GM19395 (cell line): ENCODE data around the gene VAX1.
"Not testable (repeated sequence)": the region's sequence is repeated elsewhere in the genome, so short reads cannot be mapped to it uniquely, and the experiment has no call there.

Source experiments
- ATAC-seq: cut with Tn5 transposase; IDR thresholded peaks from one replicate; pipeline ENCODE4 v1.9.1; 2021; ENCODE audit warnings: mild to moderate bottlenecking, moderate library complexity; ENCODE audit not compliant: unreplicated experiment

VAX1 gene

DNA sequence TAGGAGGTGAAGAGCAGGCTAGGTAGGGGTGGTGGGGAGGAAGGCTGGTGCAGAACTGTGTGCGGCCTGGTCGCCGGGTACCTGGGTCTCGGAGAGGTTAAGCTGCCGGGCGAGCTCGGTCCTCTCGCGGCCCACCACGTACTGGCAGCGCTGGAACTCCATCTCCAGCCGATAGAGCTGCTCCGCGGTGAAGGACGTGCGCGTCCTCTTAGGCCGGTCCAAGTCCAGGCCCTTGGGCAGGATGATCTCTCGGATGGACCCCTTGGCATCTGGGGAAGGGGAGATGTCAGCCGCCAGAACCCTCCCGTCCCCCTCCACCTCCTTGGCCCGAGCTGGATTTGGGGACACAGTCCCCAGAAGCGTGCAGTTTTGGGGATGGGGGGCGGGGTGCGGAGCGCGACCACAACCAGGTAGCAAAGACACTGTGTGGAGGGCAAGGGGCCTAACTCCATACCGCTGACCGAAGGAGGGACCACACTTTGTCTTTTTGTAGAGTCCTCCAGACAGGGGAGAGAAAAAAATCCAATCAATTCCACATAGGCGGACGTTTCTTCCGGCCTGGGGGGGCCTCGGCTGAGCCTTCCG, 1.6 kb downstream of the VAX1 start:
- no peak for ATAC-seq

DNA sequence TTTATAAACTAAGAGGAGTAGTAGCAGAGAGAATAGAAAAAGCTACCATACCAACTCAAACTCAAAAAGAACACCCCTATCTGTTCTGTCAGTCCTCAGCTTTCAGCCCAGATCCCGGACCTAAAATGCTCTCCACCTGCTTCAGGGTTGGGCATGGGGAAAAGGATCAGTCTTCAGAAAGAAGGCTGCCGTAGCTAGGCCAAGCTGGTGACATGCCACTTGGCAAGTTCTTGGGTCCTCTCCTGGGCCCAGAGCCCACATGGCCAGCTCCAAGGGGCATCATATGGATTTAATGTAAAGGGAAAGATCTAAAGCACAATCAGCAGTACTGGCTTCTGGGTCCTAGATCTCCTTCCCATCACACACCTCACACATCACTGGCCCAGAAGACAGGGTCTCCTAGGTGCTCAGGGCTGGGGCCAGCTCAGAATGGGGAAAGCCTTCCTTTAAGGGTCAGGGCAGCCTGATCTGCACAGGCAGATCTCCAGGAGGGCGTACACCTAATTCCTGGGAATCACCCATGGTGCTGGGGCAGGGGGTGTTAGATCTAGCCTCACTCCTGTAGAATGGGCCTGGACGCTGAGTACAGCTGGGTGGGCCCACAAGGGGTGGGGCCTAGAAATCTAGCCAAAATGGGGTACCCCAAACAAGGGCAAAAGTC, 2.5 kb downstream of the VAX1 start:
- ATAC-seq: no peak

DNA sequence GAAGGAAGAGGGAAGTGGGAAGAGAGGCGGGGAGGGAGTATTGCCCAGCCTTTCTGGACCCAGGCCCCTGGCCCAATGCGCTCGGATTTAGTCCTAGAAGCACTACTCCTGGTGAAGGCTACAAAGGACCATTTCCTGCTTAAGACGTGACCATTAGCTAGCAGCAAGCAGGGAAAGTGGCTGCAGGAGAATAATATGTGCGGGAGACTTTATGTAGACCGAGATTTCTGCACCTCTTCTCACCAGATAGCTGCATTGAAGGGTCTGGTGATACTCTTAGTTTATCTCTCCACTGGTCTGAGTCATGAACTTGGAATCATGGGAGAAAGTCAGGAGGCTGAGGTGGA, 3.1 kb downstream of the VAX1 start:
- no peak for ATAC-seq

DNA sequence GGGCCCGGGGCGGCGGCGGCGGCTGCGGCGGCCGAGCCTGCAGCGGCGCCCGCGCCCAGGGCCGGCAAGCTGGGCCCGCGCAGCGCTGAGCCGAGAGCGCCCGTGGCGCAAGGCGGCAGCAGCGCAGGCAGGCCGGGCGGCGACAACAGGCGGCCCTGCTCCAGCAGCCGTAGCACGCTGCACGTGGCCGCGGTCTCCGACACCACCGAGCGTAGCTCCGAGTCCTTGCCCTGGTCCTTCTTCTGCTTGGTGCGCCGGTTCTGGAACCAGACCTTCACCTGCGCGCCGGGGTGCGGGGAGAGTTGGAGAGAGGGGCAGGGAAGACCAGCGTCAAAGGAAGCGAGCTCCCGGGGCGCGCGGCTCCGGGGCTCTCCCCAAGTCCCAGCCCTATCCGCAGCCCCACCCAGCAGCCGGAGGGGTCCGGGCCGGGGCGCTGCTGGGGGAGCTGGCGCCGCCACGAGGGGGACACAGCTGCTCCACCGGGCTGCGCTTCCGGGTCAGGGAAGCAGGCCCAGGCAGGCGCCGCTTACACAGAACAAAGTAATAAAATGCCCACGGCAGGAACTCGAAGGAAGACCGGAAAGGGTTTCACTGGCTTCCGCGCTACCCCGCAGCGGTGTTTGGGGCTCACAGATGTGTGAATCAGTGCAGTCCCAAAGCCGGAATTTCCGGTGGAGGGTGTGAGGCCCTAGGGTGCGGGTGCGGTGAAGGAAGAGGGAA, 3.6 kb downstream of the VAX1 start:
- ATAC-seq: no peak

DNA sequence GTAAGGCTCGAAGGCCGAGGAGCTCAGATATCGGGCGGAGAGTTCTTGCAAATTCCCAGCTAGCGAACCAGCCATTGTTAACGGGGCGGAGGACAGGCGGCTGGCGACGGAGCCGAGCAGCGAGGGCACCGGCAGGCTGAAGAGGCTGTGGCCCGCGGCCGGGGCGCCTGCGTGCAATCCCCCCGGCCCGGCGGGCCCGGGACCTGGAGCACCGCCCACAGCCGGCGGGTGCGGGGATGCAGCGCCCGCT, 4.1 kb downstream of the VAX1 start:
- no peak for ATAC-seq

DNA sequence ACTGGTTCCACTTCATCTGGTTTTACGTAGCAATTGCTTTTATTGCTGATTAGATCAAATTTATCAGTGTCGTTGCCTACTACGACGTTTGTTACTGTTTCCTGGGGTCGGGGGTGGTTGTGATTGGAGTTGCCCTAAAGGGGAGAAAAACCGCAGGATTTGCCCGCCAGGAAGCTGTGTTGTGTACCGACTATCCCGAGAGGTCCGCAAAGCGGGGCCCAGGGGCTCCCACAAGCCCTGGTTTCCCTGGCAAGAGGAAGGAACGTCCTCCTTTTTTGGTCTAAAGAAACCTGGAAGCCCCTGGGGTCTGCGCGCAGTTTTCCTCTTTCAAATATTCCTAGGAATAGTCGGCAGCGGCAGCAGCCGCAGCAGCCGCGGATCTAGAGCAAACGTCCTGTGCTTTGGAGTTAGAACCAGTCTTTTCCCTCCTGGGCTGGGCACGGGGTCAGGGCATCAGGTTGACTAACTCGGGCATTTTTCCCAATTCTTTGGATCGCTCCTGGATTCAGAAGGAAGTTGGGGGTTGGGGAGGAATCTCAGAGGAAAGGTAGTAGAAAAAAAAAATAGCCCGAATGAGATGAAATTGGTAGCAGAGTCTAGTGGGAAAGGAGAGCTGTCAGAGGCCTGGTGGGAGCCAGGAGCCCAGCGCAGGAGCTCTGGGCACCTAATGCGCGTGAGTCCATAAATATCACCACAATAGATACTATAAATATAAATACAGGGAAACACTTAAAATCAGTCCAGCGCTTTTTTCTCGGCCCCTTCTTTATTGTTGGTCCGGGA, 4.6 kb downstream of the VAX1 start:
- no peak for ATAC-seq

DNA sequence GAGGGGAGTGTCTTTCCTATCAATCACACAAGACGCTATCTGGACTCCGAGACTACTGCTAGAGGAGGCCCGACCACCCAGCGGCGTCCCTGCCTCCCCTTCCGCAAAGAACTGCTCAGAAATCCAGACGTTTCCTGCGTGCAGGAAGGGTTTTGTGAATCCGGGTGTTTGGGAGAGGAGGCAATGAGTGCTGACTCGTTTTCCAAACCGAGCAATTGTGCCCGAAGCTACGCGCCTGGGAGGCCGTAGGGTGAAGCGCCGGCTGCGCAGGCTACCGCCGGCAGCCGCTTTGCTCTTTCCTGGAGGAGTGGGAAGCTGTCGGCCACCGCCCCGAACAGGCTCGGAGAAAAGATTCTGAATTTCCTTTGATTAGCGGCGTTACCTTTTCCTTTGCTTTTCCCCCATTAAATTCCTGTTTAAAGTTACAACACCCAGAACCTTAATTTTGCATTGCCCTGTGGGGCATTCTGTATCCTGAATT, 5.3 kb downstream of the VAX1 start:
- ATAC-seq: no peak

DNA sequence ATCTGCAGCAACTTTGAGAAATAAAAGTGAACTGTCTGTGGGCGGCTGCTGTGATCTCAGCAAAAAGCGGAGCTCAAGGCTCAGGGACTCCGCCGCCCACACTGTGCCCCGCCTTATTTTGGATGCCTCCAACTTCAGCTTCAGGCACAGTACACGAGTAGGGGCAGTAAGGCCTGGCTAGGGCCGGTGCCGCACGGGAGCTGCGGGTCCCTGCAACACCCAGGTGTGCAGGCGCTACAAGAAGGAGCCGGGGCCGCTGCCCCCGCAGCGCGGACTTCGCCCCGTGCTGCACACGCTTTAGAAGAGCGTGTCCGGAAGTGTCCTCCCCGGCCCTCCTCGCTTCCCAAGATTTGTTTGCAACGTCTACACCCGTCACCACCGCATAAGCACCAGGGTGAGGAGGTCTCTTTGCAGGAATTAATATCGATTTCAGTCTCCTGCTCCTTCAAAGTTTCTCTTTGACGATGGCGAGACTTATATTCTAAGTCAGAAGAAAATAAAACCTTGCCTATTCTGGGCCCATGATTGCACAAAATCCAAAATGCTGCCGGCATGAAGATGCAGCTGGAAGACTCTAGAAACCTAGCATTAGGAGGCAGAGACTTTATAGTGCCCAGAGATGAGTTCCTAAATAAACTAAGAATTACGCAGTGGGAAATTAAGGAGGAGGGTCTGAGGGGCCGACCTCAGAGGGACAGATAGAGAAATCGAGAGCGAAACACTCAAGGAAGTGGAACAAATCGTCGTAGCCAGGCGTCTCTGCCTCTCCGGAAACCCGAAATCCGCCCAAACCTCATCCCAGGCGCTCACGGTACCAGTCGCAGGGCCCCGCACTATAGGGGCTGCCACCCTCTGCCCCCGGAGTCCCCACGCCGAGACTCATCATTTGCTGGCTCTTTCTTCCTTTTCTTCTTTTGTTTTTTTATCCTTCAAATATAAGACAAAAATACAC, 6.4 kb downstream of the VAX1 start:
- no peak for ATAC-seq

DNA sequence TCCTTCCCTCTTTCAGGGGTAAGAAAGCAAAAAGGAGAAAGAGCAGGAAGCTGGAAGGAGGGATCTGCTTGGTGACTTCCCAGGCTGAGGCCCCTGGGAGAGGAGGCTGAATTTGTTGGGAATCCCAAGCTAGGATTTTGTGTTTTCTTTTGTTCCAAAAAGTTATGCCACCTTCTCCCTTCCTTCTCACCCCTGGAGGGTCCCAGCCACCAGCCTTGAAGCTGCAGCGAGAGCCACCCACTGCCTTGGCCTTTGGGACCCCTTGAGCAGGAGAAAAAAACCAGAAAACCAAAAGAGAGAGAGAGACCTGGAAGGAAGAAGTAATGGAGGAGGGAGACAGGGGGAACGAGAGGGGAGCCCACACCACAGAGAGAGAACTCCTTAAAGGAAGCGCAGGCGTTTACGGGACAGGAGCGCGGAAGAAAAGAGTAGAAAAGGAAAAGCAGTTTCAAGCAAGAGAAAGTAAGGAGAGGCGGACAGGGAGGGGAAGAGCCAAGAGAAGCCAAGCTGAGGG, 7.2 kb downstream of the VAX1 start:
- no peak for ATAC-seq

DNA sequence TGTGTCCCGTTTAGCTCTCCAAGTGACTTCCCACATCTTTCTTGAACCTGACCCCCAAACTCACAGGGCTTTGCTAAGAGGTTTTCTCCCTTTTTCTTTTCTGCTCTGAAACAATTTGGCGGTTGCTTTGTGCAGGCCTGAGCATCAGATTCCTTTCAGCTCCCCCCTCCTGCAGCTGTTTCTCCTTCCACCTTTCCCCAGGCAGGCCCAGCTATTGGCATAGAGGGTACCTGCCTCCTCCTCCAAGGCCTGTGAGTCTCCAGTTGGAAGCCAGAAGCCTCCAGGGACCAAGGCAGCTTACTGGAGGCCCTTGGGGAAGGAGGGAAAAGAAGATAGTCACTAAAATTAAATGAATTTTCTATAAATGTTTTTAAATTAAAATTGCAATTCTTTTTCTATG, 7.7 kb downstream of the VAX1 start:
- ATAC-seq: no peak

DNA sequence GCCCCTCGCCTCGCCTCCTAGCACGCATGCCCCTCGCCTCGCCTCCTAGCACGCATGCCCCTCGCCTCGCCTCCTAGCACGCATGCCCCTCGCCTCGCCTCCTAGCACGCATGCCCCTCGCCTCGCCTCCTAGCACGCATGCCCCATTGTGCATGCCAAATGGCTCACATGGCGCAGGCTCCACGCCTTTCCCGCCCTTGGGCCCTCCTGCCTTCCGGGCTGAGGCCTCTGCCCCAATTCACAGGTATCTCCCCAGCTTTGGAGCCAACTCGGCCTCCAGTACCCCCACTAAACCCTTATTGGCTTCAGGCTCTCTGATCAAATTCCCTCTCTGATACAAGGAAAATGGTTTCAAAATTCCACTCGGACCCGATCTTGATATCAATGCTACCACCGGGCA, 11.4 kb downstream of the VAX1 start:
- not testable (repeated sequence) for ATAC-seq

DNA sequence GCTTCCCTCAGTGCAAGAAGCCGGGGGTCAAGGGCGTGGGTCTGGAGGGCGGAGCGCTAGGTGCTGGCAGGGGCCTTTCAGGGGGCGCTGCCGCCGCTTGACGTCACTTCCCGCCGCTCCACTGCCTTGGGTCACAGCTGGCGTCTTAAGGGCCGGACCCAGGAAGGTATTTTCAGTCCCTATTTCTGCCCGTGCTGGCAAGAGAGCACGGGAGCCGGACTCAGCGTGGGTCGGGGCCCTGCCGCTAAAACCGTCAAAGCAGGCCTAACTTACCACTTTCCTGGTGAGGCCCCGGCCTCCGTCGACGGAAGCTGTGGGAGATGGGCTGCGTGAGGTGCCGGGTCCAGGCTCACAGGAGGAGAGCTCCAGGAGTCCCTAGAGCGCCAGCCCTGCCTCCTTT, 12.0 kb downstream of the VAX1 start:
- ATAC-seq: no peak

DNA sequence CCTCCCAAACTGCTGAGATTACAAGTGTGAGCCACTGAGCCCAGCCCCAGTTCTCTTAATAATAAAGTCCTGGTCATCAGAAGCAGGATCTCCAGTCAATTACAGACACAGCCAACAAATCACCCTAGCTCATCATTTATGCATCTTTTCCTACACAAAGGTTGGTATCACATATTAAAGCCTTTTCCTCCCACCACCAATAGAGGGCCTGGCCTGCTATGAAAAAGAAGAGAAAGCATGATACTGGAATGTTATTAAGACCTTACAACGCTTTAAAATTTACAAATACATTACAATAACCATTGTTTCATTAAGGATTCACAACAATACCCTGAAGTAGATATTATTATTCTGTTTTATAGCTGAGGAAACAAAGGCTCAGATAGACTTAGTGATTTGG, 25.9 kb downstream of the VAX1 start:
- no peak for ATAC-seq

DNA sequence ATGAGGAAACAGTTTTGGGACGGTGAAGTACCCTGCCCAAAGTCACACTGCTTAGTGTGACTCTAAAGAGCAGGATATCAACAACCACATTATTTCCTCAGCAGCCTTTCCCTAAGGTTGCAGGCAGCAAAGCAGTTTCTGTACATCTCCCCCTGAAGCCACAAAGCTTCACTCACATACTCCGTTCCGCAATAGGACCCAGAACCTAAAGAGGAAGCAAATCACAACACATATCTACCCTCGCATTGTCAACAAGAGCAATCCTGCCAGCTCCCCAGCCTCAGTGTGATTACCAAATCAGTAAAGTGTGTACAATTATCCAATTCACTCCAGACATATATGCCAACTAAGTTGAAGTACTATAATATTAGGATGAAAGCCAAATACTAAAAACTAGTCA, 30.8 kb downstream of the VAX1 start:
- no peak for ATAC-seq

DNA sequence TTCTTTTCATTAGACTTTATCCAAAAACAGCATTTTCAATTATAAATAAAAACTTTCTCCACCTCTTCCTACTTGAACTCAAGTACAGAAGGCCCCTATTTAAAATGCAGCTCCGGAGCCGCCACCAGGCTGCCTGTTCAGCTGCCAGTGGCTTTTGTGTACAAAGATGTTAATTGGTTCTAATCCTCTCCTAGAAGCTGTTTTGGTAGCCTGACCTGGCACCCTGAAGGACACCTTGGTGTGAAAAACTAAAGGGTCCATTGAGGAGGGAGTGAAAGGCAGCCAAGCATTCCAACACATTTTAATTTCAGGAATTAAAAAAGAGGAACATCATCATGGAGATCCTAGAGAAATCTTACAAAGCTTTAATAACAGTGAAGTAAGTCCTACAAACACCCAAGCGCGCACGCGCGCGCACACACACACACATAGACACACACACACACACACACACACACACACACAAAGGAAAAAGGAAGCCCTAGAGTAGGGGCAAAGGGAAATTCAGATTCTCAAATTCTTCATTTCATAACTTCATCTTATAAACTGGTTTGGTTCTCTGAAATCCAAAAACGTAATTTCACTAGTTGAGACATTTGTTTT, 41.4 kb downstream of the VAX1 start:
- ATAC-seq: no peak

DNA sequence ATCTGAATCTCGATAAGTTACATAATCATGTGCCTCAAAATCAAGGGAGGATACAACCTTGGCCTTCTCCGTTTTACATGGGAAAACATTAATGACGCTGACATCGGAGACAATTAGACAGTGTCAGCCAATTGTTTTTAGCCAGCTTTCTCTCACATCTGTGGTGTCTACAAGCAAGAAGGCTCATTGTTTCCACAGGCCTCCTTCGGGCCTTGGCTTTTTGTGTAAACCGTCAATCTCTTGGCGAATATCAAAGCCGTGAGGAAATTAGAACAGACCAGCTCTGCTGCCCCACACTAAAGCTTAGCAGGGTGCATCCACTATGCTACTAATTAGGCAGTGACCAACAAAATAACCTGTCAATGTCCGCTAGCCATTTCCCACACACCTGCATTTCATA, 43.2 kb downstream of the VAX1 start:
- no peak for ATAC-seq

DNA sequence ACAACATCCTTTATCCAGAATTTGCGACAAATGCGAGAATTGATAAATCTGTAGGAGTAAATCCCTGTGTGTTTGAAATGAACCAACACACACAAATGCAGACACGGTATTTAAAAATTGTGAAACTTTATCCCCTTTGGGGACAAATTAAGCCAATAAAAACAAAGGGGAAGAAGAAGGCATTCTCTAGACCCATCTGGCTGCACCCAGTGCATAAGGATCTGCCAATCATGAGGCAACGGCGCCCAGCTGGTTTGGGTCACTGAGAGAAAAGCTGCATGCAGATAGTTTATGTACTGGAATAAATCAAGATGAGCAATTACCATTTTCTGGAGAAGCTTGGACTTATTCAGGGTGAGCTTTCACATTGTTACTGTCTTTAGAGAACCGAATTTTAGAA, 45.7 kb downstream of the VAX1 start:
- no peak for ATAC-seq

DNA sequence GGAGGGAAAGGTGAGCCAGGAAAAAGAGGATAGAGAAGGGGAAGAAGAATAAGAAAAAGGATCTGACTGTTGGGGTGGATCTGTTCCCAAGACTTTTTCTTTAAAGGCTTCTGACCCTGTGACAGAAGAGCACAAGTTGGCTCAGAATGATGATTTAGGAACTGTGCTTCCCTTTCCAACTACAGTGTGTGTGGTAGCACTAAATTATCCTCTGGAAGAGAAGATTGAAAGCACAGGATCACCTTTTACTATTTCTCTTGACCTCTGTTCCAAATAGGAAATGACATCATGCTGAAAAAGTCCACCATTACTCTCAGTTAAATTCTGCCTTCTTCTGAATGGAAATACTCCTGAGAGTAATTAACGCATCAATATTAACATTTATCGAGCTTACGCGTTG, 47.2 kb downstream of the VAX1 start:
- no peak for ATAC-seq

DNA sequence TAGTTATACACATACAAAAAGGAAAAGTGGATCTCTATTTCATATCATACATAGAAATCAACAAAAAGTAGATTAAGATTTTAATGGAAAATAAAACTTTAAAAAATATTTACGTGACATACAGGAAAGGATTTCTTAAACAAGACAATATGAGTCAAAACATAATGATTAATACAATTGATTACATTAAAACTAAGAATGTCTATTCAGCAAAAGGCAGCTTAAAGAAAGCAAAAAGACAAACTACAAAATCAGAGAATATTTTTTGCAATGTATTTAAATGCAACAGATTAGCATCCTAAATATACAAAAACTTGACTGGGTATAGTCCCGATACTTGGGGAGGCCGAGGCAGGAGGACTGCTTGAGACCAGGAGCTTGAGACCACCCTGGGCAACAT, 50.5 kb downstream of the VAX1 start:
- ATAC-seq: no peak

DNA sequence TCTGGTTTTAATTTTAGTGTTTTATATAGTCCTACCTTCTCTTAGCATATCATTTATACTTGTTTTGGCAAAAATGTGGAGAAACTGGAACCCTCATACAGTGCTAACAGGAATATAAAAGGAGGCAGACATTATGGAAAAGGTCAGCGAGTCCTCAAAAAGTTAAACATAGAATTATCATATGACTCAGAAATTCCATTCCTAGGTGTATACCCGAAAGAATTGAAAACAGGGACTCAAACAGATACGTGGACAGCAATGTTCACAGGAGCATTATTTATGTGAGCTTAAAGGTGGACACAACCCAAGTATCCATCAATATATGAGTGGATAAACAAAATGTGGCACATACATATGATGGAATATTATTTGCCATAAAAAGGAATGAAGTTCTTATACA, 51.5 kb downstream of the VAX1 start:
- no peak for ATAC-seq
